GM12892 (cell line): ENCODE measurements around the gene ULBP3.

ENCODE experiments used
- DNase-seq: peaks from one replicate; pipeline ENCODE4 v3.0.0; 2011; ENCODE audit not compliant: insufficient read length
- FAIRE-seq: peaks from 2 replicates; lab custom pipeline; 2011; peaks lifted over from hg19 to GRCh38; lab: Jason Lieb, UNC
- POLR2A ChIP-seq: IDR thresholded peaks from 2 replicates; pipeline ENCODE4 v1.6.1; 2011; ENCODE audit warnings: low read depth, low read length, control low read depth
- POLR2AphosphoS5 ChIP-seq: IDR thresholded peaks from 2 replicates; pipeline ENCODE4 v1.6.1; 2011; ENCODE audit warnings: low read depth, low read length, control low read depth
- TAF1 ChIP-seq: IDR thresholded peaks from 2 replicates; pipeline ENCODE4 v1.6.1; 2011; ENCODE audit warnings: low read depth, mild to moderate bottlenecking, control low read depth, low read length, borderline replicate concordance

ULBP3 gene

GRCh38 chr6:150056916-150057315 is 12.0 kb downstream of the ULBP3 start:
- DNase-seq = no peak
- no peak for TF ChIP-seq POLR2AphosphoS5
- TF ChIP-seq TAF1 = no peak
- no peak for TF ChIP-seq POLR2A
- FAIRE-seq = no peak

DNA sequence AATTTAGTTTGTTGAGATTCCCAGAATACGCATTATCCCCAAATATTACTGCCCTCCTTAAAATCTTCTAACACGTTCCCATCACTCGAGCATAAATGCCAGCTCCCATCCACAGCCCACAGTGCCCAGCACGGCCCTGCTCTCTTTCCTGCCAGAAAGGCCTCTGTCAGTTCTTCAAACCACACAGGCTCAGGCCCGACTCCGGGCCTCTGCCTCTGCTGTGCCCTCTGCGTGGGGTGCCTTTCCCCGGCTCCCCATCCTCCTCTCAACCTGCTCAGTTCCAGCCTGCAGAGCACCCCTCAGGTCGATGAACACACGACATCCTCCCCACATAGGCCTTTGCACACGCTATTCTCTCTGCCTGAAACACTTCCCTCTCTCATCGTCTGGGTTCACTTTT is 12.8 kb downstream of the ULBP3 start:
- FAIRE-seq = no peak
- TF ChIP-seq TAF1 = no peak
- no peak for TF ChIP-seq POLR2AphosphoS5
- no peak for TF ChIP-seq POLR2A
- no peak for DNase-seq

DNA sequence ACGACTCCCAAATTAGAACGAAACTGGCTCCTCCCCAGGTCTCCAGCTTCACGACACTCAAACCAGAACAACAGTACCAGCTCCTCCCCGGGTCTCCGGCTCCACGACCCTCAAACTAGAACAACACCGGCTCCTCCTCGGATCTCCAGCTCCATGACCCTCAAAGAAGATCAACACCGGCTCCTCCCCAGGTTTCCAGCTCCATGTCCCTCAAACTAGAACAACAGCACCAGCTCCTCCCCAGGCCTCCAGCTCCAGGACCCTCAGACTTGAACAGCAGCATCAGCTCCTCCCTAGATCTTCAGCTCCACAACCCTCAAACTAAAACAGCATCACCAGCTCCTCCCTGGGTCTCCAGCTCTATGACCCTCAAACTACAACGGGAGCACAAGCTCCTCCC is 13.8 kb downstream of the ULBP3 start:
- TF ChIP-seq TAF1 (no peak), POLR2AphosphoS5 (no peak), POLR2A (no peak)
- DNase-seq (no peak), FAIRE-seq (no peak)

DNA sequence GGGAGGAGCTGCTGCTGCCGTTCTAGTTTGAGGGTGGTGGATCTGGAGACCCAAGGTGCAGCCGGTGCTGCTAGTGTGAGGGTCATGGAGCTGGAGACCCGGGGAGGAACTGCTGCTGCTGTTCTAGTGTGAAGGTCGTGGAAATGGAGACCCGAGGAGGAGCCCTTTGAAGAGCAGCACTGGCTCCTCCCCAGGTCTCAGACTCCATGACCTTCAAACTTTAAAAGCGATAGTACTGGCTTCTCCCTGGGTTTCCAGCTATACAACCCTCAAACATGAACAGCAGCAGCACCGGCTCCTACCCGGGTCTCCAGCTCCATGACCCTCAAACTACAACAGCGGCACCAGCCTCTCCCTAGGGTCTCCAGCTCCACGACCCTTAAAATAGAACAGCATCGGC is 15.5 kb downstream of the ULBP3 start:
- no peak for TF ChIP-seq POLR2A
- TF ChIP-seq POLR2AphosphoS5 = no peak
- no peak for TF ChIP-seq TAF1
- FAIRE-seq (no peak), DNase-seq (no peak)

GRCh38 chr6:150050846-150051245 is 18.1 kb downstream of the ULBP3 start:
- DNase-seq = no peak
- TF ChIP-seq POLR2AphosphoS5 (no peak), POLR2A (no peak), TAF1 (no peak)
- no peak for FAIRE-seq

- FAIRE-seq = no peak
- no peak for DNase-seq
- TF ChIP-seq POLR2A (no peak), POLR2AphosphoS5 (no peak), TAF1 (no peak)
These were observed 20.8 kb downstream of the ULBP3 start for GRCh38 chr6:150048099-150048498.

- no peak for FAIRE-seq
- DNase-seq = no peak
- no peak for TF ChIP-seq POLR2AphosphoS5
- TF ChIP-seq TAF1 = no peak
- TF ChIP-seq POLR2A = no peak
These were observed 22.0 kb downstream of the ULBP3 start for GRCh38 chr6:150046943-150047342.

GRCh38 chr6:150044621-150045145 is 24.2 kb downstream of the ULBP3 start:
- no peak for FAIRE-seq
- no peak for DNase-seq
- TF ChIP-seq POLR2A (no peak), POLR2AphosphoS5 (no peak)

- FAIRE-seq = no peak
- no peak for DNase-seq
- no peak for TF ChIP-seq POLR2AphosphoS5
- no peak for TF ChIP-seq POLR2A
- no peak for TF ChIP-seq TAF1
These were observed 25.2 kb downstream of the ULBP3 start for GRCh38 chr6:150043501-150044412.

DNA sequence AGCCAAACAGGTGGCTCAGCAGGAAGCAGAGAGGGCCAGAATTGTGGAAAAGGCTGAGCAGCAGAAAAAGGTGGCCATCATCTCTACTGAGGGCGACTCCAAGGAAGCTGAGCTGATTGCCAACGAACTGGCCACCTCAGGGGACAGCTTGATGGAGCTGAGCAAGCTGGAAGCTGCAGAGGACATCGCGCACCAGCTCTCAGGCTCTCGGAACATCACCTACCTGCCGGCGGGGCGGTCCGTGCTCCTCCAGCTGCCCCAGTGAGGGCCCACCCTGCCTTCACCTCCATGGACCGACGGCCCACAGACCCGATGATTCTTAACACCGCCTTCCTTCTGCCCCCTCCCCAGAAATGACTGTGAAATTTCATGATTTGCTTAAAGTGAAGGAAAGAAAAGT is 25.8 kb downstream of the ULBP3 start:
- DNase-seq = no peak
- FAIRE-seq = no peak
- no peak for TF ChIP-seq POLR2AphosphoS5
- TF ChIP-seq TAF1 = no peak
- no peak for TF ChIP-seq POLR2A

DNA sequence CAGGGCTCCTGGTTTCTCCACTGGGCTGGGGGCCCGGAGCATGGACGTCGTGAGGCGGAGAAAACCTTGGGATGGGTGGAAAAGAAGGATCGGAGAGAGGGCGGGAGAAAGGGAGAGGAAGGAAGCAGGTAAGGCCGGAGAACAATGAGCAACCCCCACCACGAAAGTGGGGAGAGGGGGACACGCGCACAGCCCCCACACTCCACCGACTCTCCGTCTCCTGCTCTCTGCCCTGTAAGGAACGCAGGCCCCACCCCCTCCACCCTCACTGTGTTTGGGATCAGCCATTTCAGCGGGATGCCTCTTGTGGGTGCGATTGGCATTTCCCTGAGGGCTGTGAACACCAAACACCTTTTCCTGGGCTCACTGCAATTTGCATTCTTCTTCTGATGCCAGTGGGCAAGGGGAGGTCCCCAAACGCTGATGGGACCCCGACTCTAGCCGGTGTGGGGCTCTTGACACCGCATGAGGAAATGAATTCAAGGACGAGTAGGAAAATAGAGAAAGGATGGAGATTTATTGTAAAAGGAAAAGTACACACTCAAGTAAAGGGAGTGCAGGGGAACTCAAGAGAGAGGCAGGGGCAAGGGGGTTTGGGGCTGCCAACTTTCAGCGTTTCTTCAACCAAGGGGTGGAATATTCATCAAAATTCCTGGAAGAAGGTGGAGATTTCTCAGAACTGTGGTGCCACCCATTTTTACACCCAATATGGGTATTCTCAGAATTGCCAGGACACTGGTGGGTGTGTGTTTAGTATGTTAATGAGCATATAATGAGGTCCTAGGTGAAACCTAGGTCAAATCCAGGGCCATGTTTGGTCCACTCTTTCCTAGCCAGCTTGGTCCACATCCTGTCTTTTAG is 30.5 kb downstream of the ULBP3 start:
- TF ChIP-seq POLR2A (no peak), TAF1 (no peak), POLR2AphosphoS5 (no peak)
- no peak for DNase-seq
- FAIRE-seq = no peak

DNA sequence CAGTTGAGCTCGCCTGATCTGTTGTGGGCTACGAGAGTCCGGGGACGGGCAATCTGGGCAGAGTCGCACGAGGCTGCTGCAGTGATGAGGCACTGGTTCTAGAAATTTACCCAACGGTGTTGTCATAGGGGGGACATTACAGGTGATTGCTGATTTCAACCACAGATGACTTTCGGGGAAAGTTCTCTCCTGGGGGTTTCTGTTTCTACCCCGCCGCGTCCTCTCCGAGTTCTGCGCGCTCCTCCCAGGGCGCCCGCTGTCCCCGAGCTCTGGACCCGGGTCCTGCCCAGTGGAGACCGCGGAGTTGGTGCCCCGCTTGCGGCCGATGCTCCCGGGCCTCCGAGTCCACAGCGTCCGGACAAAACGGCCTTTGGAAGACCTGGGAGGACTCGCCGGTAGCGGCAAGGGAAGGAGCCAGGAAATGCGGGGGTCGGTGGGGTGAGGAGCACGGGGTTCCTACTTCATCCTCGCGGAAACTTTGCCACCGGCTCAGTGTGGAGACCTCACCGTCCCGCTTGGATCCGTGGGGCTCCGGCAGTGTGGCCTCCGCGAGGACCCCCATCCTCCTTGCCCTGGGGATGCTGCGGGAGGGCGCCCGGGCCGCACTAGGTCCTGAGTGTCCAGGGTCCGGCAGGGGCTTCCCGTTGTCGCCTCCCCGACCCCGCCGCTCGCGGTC is 31.3 kb downstream of the ULBP3 start:
- FAIRE-seq (no peak), DNase-seq (no peak)
- TF ChIP-seq POLR2AphosphoS5 (no peak), POLR2A (no peak), TAF1 (no peak)
